Uterus (tissue), 2 donors: Measurements from ENCODE around the gene MICU2.

ENCODE experiments used
- CTCF ChIP-seq, 4 experiments: fragments of 200-600 bp in 2 of 4; fragments of 450-650 bp in 2 of 4; sonication (generic) in 2 of 4; IDR thresholded peaks; one replicate each; pipeline ENCODE4 v1.5.1; 2016 to 2019; ENCODE audit warnings: antibody characterized with exemption in 4 of 4, mild to moderate bottlenecking in 2 of 4, moderate library complexity in 1 of 4
- POLR2A ChIP-seq, 2 donors: fragments of 450-650 bp; IDR thresholded peaks; one replicate each; pipeline ENCODE4 v1.6.1; 2016; ENCODE audit warnings: antibody characterized with exemption in 2 of 2, mild to moderate bottlenecking in 1 of 2, moderate library complexity in 1 of 2

- TF ChIP-seq CTCF (IDR thresholded peaks at IDR 0.05), result no peak
- no peak for TF ChIP-seq POLR2A (IDR thresholded peaks at IDR 0.05)
These were observed 137.4 kb downstream of the MICU2 start for GRCh38 chr13:21466527-21466926.
